ENCODE measurements around the gene WDR27.

Gene WDR27

GRCh38 chr6:169416249-169416648 lies 285.6 kb downstream of the WDR27 start:
- DNase-seq (ENCODE audit: low spot score) = no peak
- Histone ChIP-seq H3K4me3 (no peak overlapping the region), H3K27ac (no peak overlapping the region)
- TF ChIP-seq CTCF (IDR thresholded peaks at IDR 0.05) = no peak

GRCh38 chr6:169415179-169415578 lies 286.6 kb downstream of the WDR27 start:
- no peak overlapping the region for H3K27ac ChIP-seq
- H3K4me3 ChIP-seq = no peak overlapping the region
- no peak for DNase-seq (ENCODE audit: low spot score)
- TF ChIP-seq CTCF (IDR thresholded peaks at IDR 0.05) = no peak

GRCh38 chr6:169411722-169412121 lies 290.1 kb downstream of the WDR27 start:
- H3K4me3 ChIP-seq = no peak overlapping the region
- TF ChIP-seq CTCF (IDR thresholded peaks at IDR 0.05) = no peak
- DNase-seq (ENCODE audit: low spot score) = no peak
- H3K27ac ChIP-seq = no peak overlapping the region

GRCh38 chr6:169411296-169411695 lies 290.5 kb downstream of the WDR27 start:
- Histone ChIP-seq H3K27ac (no peak overlapping the region), H3K4me3 (no peak overlapping the region)
- TF ChIP-seq CTCF (IDR thresholded peaks at IDR 0.05) = no peak
- DNase-seq (ENCODE audit: low spot score) = no peak

- H3K27ac ChIP-seq = no peak overlapping the region
- no peak overlapping the region for H3K4me3 ChIP-seq
- DNase-seq (ENCODE audit: low spot score) = no peak
- TF ChIP-seq CTCF (IDR thresholded peaks at IDR 0.05) = no peak
These were observed 292.0 kb downstream of the WDR27 start for GRCh38 chr6:169409742-169410312.

- no peak for TF ChIP-seq CTCF (IDR thresholded peaks at IDR 0.05)
- no peak overlapping the region for H3K4me3 ChIP-seq
- no peak overlapping the region for H3K27ac ChIP-seq
- DNase-seq (ENCODE audit: low spot score) = no peak
These were observed 294.5 kb downstream of the WDR27 start for GRCh38 chr6:169407325-169407724.
